Activated CD4-positive, alpha-beta T cell treated with anti-CD3 and anti-CD28 coated beads for 36 hours (primary cell): Measurements from ENCODE around the gene PSPC1. TPM values are rescaled to one million over a fixed set of nuclear protein-coding genes. Genes with fewer than 3 reads are reported as not detected.
"Not testable (repeated sequence)": the region's sequence is repeated elsewhere in the genome, so short reads cannot be mapped to it uniquely, and the experiment has no call there.

Experiments
- ATAC-seq: fragments of 200-7000 bp; cut with Tn5 transposase; one replicate; pipeline ENCODE4 v1.10.0; 2021; ENCODE audit warnings: mild to moderate bottlenecking, moderate library complexity
- CTCF ChIA-PET: fragments of 350-600 bp; sonication (Branson Sonifier 250); formaldehyde crosslinking; loops from one replicate; lab custom pipeline; 2021; ENCODE audit warnings: antibody characterized with exemption; lab: Charles Lee
- POLR2A ChIA-PET: fragments of 350-600 bp; sonication (Branson Sonifier 250); formaldehyde crosslinking; loops from one replicate; lab custom pipeline; 2021; ENCODE audit warnings: antibody characterized with exemption, inconsistent platforms; lab: Charles Lee
- DNase-seq: peaks from one replicate; pipeline ENCODE4 v3.0.0-alpha.2; 2020
- H3K27ac Mint-ChIP-seq: one replicate; pipeline ENCODE4 v1.8.0; 2021; ENCODE audit warnings: mixed read lengths
- H3K27me3 Mint-ChIP-seq: one replicate; pipeline ENCODE4 v1.8.0; 2021; ENCODE audit warnings: mixed read lengths
- H3K36me3 Mint-ChIP-seq: one replicate; pipeline ENCODE4 v1.8.0; 2021; ENCODE audit warnings: low read depth, mixed read lengths
- H3K4me1 Mint-ChIP-seq: one replicate; pipeline ENCODE4 v1.8.0; 2021; ENCODE audit warnings: mixed read lengths
- H3K4me3 Mint-ChIP-seq: one replicate; pipeline ENCODE4 v1.8.0; 2021; ENCODE audit warnings: mild to moderate bottlenecking, moderate library complexity, mixed read lengths
- H3K9me3 Mint-ChIP-seq: one replicate; pipeline ENCODE4 v1.8.0; 2021; ENCODE audit warnings: low read depth, mixed read lengths
- intact Hi-C, 2 experiments: fragments of 100-400 bp; cut with DNase I in 1 of 2; cut with micrococcal nuclease in 1 of 2; formaldehyde crosslinking; loops; one replicate each; pipeline versions ENCODE4 v1.14.2 to v1.15.1; 2022 to 2024; cut with DNase I, micrococcal nuclease
- total RNA-seq, 2 experiments: library from RNA; stranded (reverse); gene quantifications; one replicate each; pipeline ENCODE4 v1.2.3, GENCODE V29; 2021

Gene PSPC1
- total RNA-seq, 2 experiments from 2014 or later = 60.2 to 64.0 TPM

GRCh38 chr13:19701619-19702018 lies 81.1 kb downstream of the PSPC1 start:
- H3K27ac Mint-ChIP-seq, H3K4me1 Mint-ChIP-seq, H3K4me3 Mint-ChIP-seq, POLR2A ChIA-PET, H3K9me3 Mint-ChIP-seq, H3K27me3 Mint-ChIP-seq, CTCF ChIA-PET, ATAC-seq, DNase-seq: not testable (repeated sequence)
- peaks cover 18% of the 10 kb centered on the region for H3K36me3 Mint-ChIP-seq
- intact Hi-C loops = loop anchor here in 1 of 2 experiments (5.0 kb wide), 1 partner anchor 499 kb away; no protein-coding TSS in a partner anchor

GRCh38 chr13:19700963-19701362 lies 81.8 kb downstream of the PSPC1 start:
- CTCF ChIA-PET, H3K4me1 Mint-ChIP-seq: not testable (repeated sequence)
- peaks cover 18% of the 10 kb centered on the region for H3K36me3 Mint-ChIP-seq

GRCh38 chr13:19695829-19696228 lies 86.9 kb downstream of the PSPC1 start:
- POLR2A ChIA-PET = no interaction called here
- intact Hi-C loops = no loop called here
- H3K9me3 Mint-ChIP-seq = no peaks in the 10 kb centered on the region
- ATAC-seq = no peak
- peaks cover 21% of the 10 kb centered on the region for H3K36me3 Mint-ChIP-seq
- H3K27ac Mint-ChIP-seq = no peak overlapping the region
- H3K4me1 Mint-ChIP-seq = peaks cover 12% of the 10 kb centered on the region
- no peak for DNase-seq
- H3K4me3 Mint-ChIP-seq = no peak overlapping the region
- H3K27me3 Mint-ChIP-seq = no peaks in the 10 kb centered on the region
- CTCF ChIA-PET = no interaction called here

More at GRCh38 chr13:19700963-19701362, 81.8 kb downstream of the PSPC1 start:
- POLR2A ChIA-PET, DNase-seq, ATAC-seq, H3K27ac Mint-ChIP-seq, H3K27me3 Mint-ChIP-seq, H3K4me3 Mint-ChIP-seq, H3K9me3 Mint-ChIP-seq: not testable (repeated sequence)
- intact Hi-C loops = loop anchor here in 1 of 2 experiments (5.0 kb wide), 1 partner anchor 499 kb away; no protein-coding TSS in a partner anchor

GRCh38 chr13:19695428-19695827 lies 87.3 kb downstream of the PSPC1 start:
- Mint-ChIP-seq H3K27ac (no peak overlapping the region), H3K4me1 (peaks cover 14% of the 10 kb centered on the region), H3K27me3 (no peaks in the 10 kb centered on the region), H3K9me3 (no peaks in the 10 kb centered on the region), H3K36me3 (peaks cover 19% of the 10 kb centered on the region), H3K4me3 (no peak overlapping the region)
- DNase-seq (no peak), ATAC-seq (no peak)
- CTCF ChIA-PET = no interaction called here
- intact Hi-C loops = no loop called here
- POLR2A ChIA-PET = no interaction called here

GRCh38 chr13:19691447-19691846 lies 91.3 kb downstream of the PSPC1 start:
- CTCF ChIA-PET, ATAC-seq, H3K4me3 Mint-ChIP-seq, DNase-seq, intact Hi-C loops, H3K27me3 Mint-ChIP-seq, POLR2A ChIA-PET, H3K9me3 Mint-ChIP-seq: not testable (repeated sequence)
- Mint-ChIP-seq H3K36me3 (peaks cover 18% of the 10 kb centered on the region), H3K27ac (peak overlapping the region; percentile 20), H3K4me1 (peaks cover 14% of the 10 kb centered on the region)

GRCh38 chr13:19685437-19685836 lies 97.3 kb downstream of the PSPC1 start:
- no peaks in the 10 kb centered on the region for H3K9me3 Mint-ChIP-seq
- ChIA-PET CTCF (interaction anchor here (0.6 kb wide), 1 partner anchor 131 kb away, joined by 3 read pairs; no protein-coding TSS in a partner anchor), POLR2A (no interaction called here)
- peaks cover 24% of the 10 kb centered on the region for H3K4me1 Mint-ChIP-seq
- no peak for ATAC-seq
- DNase-seq = no peak
- H3K4me3 Mint-ChIP-seq = no peak overlapping the region
- H3K36me3 Mint-ChIP-seq = peaks cover 13% of the 10 kb centered on the region
- intact Hi-C loops = no loop called here
- H3K27me3 Mint-ChIP-seq = no peaks in the 10 kb centered on the region
- no peak overlapping the region for H3K27ac Mint-ChIP-seq

GRCh38 chr13:19685034-19685433 lies 97.7 kb downstream of the PSPC1 start:
- peaks cover 24% of the 10 kb centered on the region for H3K4me1 Mint-ChIP-seq
- no peaks in the 10 kb centered on the region for H3K27me3 Mint-ChIP-seq
- no peak overlapping the region for H3K4me3 Mint-ChIP-seq
- ChIA-PET CTCF (interaction anchor here (0.6 kb wide), 1 partner anchor 131 kb away, joined by 3 read pairs; no protein-coding TSS in a partner anchor), POLR2A (no interaction called here)
- intact Hi-C loops = no loop called here
- H3K27ac Mint-ChIP-seq = no peak overlapping the region
- no peaks in the 10 kb centered on the region for H3K9me3 Mint-ChIP-seq
- peaks cover 11% of the 10 kb centered on the region for H3K36me3 Mint-ChIP-seq
- ATAC-seq (no peak), DNase-seq (no peak)

GRCh38 chr13:19681517-19681916 lies 101.2 kb downstream of the PSPC1 start:
- peak; percentile 24 for DNase-seq
- ChIA-PET CTCF (interaction anchor here (0.6 kb wide), 1 partner anchor 77 kb away, joined by 3 read pairs; no protein-coding TSS in a partner anchor), POLR2A (no interaction called here)
- ATAC-seq = peak; percentile 88
- Mint-ChIP-seq H3K36me3 (peaks cover 18% of the 10 kb centered on the region), H3K27ac (no peak overlapping the region), H3K4me3 (no peak overlapping the region), H3K9me3 (no peaks in the 10 kb centered on the region), H3K27me3 (no peaks in the 10 kb centered on the region), H3K4me1 (peaks cover 30% of the 10 kb centered on the region)
- intact Hi-C loops = no loop called here

GRCh38 chr13:19680751-19681150 lies 102.0 kb downstream of the PSPC1 start:
- no peak overlapping the region for H3K27ac Mint-ChIP-seq
- CTCF ChIA-PET = no interaction called here
- POLR2A ChIA-PET = no interaction called here
- no peak overlapping the region for H3K4me3 Mint-ChIP-seq
- H3K4me1 Mint-ChIP-seq = peaks cover 30% of the 10 kb centered on the region
- H3K27me3 Mint-ChIP-seq = no peaks in the 10 kb centered on the region
- DNase-seq = no peak
- peaks cover 24% of the 10 kb centered on the region for H3K36me3 Mint-ChIP-seq
- H3K9me3 Mint-ChIP-seq = no peaks in the 10 kb centered on the region
- intact Hi-C loops = no loop called here
- ATAC-seq = no peak

GRCh38 chr13:19676168-19676567 lies 106.6 kb downstream of the PSPC1 start:
- Mint-ChIP-seq H3K36me3 (peaks cover 53% of the 10 kb centered on the region), H3K4me3 (no peak overlapping the region), H3K4me1 (peaks cover 6% of the 10 kb centered on the region), H3K27me3 (no peaks in the 10 kb centered on the region), H3K9me3 (no peaks in the 10 kb centered on the region), H3K27ac (peak overlapping the region; percentile 20)
- ChIA-PET CTCF (no interaction called here), POLR2A (interaction anchor here (0.7 kb wide), 1 partner anchor 312 kb away, joined by 3 read pairs; no protein-coding TSS in a partner anchor)
- no peak for ATAC-seq
- intact Hi-C loops = no loop called here
- no peak for DNase-seq

GRCh38 chr13:19674898-19675297 lies 107.8 kb downstream of the PSPC1 start:
- Mint-ChIP-seq H3K27ac (peak overlapping the region; percentile 64), H3K9me3 (no peaks in the 10 kb centered on the region), H3K4me3 (no peak overlapping the region), H3K4me1 (peaks cover 6% of the 10 kb centered on the region), H3K36me3 (peaks cover 60% of the 10 kb centered on the region), H3K27me3 (no peaks in the 10 kb centered on the region)
- ChIA-PET POLR2A (no interaction called here), CTCF (no interaction called here)
- intact Hi-C loops = no loop called here
- DNase-seq = no peak
- ATAC-seq = no peak
